ENCODE results near the gene WDR46.
"Not testable (repeated sequence)": the region's sequence is repeated elsewhere in the genome, so short reads cannot be mapped to it uniquely, and the experiment has no call there.

WDR46 gene

DNA sequence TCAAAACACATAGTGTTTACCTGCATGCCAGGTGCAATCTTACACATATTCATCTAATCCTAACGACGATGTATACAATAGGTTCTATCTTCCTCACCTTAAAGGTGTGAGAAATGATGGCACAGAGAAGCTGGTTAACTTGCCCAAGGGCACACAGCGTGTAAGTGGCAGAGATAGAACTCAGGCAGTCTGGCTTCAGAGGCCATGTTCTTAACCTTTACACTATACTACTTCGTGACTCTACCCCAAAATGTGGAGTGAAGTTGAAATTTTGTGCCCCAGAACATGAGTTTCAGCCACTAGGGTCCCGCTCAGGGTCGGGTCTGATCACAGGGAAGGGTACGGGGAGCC lies 17.9 kb downstream of the WDR46 start:
- DNase-seq (ENCODE audit: low spot score): no peak

DNA sequence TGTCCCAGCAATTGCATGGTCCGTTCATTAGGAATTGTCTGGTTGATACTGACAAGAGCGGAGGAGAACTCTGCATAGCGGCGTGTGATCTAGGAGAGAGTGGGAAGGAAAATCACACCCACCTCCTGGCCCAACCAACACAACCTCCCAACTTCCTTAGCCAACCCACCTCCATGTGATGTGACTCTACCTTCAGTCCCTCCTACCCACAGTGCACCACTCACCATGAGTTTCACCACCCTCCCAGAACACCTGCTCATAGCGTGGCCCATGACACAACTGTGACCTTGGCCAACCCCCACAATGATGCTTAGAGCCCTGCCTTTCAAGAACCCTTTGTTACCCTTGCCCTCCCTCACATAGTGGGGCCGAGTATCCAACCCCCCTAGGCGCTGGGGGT lies 25.0 kb downstream of the WDR46 start:
- no peak for DNase-seq (ENCODE audit: low spot score)

DNA sequence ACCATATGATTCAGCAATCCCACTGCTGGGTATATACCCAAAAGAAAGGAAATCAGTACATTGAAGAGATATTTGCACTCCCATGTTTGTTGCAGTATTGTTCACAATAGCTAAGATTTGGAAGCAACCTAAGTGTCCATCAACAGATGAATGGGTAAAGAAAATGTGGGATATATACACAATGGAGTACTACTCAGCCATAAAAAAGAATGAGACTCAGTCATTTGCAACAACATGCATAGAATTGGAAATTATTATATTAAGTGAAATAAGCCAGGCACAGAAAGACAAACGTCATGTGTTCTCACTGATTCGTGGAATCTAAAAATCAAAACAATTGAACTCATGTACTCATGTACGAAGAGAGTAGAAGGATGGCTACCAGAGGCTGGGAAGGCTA lies 26.5 kb downstream of the WDR46 start:
- DNase-seq (ENCODE audit: low spot score): not testable (repeated sequence)

DNA sequence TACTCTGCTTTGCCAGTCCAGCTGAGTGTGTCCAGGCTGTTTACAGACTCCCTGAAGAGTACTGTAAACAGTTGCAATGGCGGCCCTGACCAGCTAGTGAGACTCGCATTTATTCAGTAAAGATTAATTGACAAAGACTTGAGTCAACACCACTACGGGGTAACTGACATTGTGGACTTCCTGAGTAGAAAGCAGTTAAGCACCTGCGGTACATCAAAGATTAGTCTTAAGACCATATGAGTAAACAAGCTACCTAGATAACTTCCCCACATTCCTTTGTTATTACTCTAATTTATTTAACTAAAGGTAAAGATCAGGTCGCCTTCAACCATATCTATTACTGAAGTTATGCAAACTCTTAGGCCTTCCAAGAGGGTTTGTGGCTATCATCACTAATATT lies 30.0 kb downstream of the WDR46 start:
- no peak for DNase-seq (ENCODE audit: low spot score)

DNA sequence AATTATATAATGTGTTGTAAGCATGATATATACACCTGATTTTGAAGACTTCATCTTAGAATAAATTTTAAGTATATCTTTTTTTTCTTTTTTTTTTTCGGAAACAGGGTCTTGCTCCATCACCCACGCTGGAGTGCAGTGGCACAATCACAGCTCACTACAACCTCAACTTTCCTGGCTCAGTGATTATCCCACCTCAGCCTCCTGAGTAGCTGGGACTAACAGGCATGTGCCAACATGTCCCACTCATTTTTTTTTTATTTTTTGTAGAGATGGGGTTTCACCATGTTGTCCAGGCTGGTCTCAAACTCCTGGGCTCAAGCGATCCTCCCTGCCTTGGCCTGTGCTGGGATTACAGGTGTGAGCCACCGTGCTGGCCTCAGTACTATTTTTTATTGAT lies 34.4 kb downstream of the WDR46 start:
- no peak for DNase-seq (ENCODE audit: low spot score)

DNA sequence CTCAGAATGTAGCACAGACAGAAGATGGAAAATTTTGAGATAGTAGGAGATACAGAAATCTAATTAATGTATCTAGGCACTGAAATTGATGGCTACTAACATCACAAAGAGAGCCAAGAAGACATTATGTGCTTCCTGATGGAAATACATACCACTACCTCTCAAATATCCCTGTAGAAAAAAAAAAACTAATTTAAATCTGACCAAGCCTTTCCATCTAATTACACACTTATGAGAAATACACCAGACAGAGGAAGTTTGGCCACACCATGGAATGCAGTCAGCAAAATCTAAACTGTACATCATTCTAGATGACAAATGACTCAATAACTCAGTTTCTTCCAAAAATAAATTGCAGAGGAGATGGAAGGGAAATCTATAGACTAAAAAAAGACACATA lies 36.3 kb downstream of the WDR46 start:
- DNase-seq (ENCODE audit: low spot score): no peak

DNA sequence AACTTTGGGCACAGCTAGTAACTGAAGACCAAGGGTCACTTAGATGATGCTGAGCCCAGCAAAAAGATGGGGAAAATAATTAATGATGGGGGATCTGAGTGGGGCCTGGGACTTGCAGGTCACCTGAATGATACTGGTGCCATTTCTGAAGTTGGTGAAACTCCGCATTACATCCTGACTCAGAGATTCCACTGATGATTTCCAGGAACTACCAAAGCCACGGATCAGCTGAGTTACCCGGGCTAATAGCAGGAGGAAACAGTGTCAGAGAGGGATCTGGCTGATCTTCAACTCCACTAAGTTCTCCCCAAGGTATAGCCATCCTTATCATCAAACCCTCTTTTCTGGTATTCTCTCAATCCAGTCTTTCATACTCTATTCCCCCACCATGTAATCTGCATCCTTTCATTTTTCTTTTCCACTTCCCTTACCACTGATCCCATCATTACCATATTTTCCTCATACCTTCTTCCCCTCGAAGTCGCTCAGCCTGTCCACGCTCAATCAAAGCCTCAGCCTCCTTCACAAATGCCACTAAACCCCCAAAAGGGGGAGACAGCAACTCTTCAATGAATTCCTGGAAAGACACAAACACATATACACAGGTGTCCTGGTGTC lies 37.5 kb downstream of the WDR46 start:
- no peak for DNase-seq (ENCODE audit: low spot score)

DNA sequence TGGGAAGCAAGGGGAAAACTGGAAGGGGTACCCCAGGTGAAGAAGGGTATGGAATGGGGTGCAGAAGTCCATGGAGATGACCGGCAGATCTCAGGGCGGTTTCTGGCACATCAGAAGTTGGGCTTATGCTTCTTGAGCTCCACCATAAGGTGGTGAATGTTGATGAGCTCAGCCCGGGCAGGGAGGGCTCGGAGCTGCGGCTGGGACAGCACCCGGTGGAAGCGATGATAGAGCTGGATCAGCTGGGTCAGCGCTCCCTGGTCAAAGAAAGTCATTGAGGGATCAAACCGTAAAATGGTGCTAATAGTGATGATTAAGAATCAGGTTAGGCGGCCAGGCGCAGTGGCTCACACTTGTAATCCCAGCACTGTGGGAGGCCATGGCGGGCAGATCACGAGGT lies 38.3 kb downstream of the WDR46 start:
- DNase-seq (ENCODE audit: low spot score): no peak

DNA sequence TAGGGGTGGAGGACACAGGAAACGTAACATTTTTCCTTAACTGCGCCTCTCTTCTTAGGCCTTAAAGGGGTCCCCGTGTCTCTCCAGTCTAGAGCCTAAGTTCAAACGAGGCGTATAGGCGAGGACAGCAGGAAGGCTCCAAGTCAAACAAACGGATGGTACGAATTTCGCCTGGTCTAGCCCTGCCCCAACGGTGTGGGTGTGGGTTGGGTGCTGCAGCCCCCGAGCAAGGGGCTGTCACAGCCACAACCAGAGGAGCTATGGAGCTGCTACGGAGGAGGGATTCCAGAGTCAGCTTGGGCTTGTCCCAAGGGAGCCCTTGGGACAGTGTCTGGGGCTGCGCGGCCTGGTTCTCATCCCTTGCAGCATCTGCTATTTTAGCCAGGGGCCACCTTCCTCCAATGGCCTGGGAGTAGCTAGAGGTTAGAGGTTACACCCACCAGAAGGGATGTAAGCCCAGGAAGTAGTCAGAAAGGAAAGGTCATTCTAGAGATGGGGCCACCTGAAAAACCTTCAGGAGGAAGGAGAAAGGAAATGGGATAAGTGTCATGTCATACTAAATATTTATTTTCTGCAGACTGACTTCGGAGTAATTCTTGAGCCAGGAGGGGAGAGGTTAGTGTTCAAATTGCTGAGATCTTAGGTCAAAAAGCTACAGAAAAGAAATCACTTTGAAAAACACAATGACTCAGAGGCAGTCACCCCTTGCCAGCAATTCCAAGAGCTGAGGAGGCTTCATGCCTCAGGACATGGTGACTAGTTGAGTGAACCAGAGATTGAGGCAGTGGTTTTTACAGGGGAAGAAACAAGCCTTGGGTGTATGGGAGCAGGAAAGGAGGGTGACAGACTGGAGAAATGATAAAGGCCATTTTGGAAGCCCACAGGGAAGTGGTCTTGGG lies 39.1 kb downstream of the WDR46 start:
- no peak for DNase-seq (ENCODE audit: low spot score)

DNA sequence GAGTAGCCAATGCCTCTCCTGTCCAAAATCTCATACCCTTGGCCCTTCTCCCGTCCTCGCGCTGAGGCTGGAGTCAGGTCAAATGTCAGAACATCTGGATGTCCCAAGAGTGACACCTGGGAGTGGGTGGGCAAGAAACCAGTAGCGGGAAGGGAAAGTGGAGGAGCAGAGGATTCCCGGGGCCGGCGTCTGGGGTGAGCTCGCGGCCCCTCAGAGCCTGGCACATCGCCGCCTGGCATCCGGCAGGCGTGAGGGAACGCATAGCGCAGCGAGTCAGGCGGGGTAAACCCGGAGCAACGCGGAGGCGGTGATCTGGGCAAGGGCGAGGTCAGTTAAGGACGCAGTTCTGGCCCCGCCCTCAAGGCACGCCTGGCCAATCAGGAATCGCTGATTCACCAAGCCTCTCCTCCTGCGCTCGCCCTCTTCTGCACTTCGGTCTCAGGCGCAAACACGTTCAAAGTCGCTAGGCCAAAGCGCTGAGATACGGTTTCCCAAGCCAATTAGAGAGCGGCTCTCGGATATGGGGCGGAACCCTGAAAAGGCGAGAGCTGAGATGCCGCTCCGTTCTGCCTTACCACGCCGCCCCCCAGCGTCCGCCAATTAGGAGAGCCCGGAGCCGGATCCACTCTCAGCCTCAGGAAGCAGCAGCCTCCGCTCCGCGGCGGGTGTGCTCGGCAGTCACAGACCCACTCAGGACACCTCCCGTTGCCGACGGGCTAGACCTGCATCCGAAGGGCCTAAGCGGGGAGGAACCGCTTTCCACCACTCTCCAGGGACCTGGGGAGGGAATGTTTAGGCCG lies 39.9 kb downstream of the WDR46 start:
- peak; percentile 100 for DNase-seq (ENCODE audit: low spot score)

DNA sequence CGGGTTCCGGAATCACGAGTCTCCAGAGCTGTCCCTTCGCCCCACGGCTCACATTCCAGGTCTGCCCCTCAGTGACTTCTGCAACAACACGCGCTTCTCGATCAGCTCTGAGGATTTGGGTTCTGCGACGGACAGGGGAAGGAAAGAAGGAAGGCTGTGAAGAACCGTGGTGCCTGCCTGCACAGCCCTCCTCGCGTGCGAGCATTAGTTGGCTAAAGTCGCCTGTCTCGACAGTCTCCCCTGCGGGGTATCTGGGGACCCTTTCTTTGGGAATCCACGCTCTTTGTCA lies 40.5 kb downstream of the WDR46 start:
- no peak for DNase-seq (ENCODE audit: low spot score)

DNA sequence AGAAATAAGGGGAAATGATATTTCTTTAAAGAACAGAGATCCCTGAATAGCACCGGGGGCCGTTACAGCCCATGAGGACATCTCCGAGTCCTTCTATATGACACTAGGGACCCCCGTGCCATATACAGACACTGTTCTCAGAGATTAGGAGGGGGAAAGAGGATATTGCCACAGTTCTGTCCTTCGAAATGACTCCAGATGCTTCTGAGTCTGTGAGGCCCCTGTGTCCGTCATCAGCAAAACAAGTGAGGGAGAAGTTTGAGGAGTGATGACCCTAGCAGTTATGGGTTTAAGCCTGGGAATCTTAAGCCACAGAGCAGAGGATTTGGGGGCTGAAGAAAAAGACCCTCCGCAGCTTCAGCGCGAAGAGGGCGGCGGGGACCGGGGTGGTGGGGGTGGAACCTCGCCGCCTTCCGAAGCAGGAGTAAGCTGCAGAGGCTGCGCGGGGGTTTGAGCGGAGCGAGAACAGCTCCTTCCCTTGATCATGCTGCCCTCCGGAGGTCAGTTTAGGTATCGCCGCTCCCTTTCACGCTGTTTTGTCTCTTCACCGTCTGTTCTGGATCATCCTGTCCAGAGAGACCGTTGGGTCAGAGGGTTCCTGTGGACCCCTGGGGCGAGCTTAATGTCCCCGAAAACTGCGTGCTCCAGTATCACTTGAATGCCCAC lies 40.9 kb downstream of the WDR46 start:
- peak; percentile 92 for DNase-seq (ENCODE audit: low spot score)

DNA sequence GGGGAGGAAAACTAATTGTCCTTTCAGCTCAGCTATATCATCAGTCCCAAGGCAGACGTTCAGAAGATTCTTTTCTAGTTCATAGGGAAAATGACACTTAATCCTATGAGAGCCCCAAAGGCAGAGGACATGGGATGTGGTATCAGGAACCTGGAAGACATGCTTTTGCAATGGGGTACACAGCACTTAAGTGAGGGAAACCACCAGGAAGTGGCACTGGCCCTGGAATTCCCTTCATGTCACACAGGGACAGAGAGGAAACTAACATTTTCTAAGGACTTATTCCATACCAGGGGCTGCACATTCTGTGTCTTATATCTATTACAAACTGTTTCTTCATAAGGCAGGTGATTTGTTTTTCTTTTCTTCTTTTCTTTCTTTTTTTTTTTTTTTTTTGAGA lies 45.6 kb downstream of the WDR46 start:
- no peak for DNase-seq (ENCODE audit: low spot score)

DNA sequence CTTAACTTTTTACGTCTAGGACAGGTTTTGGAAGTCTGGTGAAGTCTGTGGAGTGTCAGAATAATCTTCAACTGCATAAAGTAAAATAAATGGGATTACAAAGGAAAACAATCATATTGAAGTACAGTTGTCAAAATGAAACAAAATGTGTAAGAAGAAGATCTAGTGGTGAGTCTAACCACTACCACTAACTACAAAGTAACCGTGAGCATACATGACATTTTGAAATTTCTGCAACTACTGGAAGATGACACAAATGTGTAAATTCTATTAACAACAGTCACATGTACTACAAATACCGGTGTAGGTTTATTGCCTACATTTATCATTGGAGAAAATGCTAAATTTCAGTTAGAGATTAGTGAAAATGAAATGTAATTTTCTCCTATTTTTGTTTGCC lies 47.1 kb downstream of the WDR46 start:
- DNase-seq (ENCODE audit: low spot score): no peak

DNA sequence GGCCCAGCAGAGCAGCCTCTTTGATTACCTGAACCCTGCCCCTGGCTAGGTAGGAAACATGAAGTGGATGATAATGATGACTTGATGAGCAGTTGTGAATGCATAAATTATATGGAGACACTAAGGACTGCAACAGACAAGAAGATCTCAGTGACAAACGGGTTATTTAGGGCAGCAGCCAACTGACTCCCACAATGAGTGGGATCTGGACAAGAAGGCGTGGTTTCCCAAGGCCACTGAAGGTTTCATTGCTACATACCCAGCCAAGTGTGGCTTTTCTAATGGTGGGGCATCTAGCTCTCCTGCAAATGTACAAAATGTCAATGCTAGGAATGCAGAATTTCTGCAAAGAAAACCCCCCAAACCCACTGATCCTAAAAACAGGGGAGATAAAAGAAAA lies 51.3 kb downstream of the WDR46 start:
- no peak for DNase-seq (ENCODE audit: low spot score)

DNA sequence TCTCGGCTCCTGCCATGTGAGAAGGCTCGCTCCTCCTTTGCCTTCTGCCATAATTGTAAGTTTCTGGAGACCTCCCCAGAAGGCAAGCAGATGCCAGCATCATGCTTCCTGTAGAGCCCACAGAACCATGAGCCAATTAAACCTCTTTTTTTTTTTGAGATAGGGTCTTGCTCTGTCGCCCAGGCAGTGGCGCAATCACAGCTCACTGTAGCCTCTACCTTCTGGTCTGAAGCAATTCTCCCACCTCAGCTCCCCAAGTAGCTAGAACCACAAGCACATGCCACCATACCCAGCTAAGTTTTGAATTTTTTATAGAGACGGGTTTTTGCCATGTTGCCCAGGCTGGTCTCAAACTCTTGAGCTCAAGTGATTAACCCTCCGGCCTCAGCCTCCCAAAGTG lies 52.2 kb downstream of the WDR46 start:
- no peak for DNase-seq (ENCODE audit: low spot score)

DNA sequence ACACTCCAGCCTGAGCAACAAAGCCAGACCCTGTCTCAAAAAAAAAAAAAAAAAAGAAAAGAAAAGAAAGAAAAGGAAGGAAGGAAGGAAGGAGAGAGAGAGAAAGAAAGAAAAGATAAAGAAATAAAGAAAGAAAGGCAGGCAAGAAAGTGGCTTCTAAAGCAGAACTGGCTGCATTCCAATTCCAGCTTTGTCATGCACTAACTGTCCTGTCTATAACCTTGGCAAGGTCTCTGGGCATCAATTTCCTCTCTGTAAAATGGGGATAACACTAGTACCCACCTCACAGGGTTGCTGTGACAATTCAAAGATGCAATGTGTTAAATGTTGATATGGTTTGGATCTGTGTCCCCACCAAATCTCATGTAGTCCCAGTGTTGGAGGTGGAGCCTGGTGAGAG lies 52.7 kb downstream of the WDR46 start:
- DNase-seq (ENCODE audit: low spot score): no peak

DNA sequence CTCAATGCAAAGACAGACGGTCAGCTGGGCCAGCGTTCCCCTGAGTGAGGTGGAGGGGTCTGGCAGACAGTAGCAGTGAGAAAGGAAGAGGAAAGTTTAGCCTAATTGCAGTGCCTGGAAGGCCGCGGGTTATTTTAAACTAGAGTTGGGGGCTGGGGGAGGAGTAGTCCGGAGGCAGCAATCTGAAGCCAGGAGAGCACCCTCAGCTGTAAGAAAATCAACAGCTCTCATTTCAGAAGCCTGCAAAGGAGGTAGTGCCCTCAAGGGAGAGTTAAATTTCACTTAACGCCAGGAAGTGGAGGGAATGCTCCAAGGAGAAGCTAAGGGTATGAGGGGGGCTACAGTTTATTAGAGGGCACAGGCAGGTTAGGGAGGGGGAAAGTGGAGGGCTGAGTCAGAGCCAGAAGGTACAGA lies 53.8 kb downstream of the WDR46 start:
- DNase-seq (ENCODE audit: low spot score): no peak
